HepG2 (cell line): Measurements from ENCODE around the gene AMELY. TPM values are rescaled to one million over a fixed set of nuclear protein-coding genes. Genes with fewer than 3 reads are reported as not detected.

Experiments
- BCL6 ChIP-seq: IDR thresholded peaks from 2 replicates; pipeline ENCODE4 v1.6.1; 2016; ENCODE audit warnings: missing genetic modification reagents, missing compliant biosample characterization
- GABPA ChIP-seq, 2 experiments: IDR thresholded peaks; 2 replicates each; pipeline ENCODE4 v1.6.1; 2011 to 2016; ENCODE audit warnings: low read depth in 2 of 2, low read length in 1 of 2, missing biosample characterization in 1 of 2, missing genetic modification characterization in 1 of 2
- GLMP ChIP-seq: sonication (generic); formaldehyde crosslinking; IDR thresholded peaks from 2 replicates; pipeline ENCODE4 v1.9.0; 2021; ENCODE audit warnings: missing genetic modification reagents, mild to moderate bottlenecking, borderline replicate concordance
- HNRNPL ChIP-seq: fragments of 200-400 bp; formaldehyde crosslinking; IDR thresholded peaks from 2 replicates; pipeline ENCODE4 v1.6.1; 2017; ENCODE audit warnings: mild to moderate bottlenecking, low read depth, low read length
- HNRNPLL ChIP-seq: fragments of 200-400 bp; formaldehyde crosslinking; IDR thresholded peaks from 2 replicates; pipeline ENCODE4 v1.6.1; 2017; ENCODE audit warnings: mild to moderate bottlenecking, low read depth, low read length; ENCODE audit not compliant: poor library complexity, severe bottlenecking
- IRF2 ChIP-seq: IDR thresholded peaks from 2 replicates; pipeline ENCODE4 v1.6.1; 2018; ENCODE audit warnings: missing genetic modification reagents, missing compliant biosample characterization
- MTA3 ChIP-seq: sonication (generic); formaldehyde crosslinking; IDR thresholded peaks from 2 replicates; pipeline ENCODE4 v1.4.0; 2020; ENCODE audit warnings: missing genetic modification reagents
- NR1H2 ChIP-seq: sonication (generic); formaldehyde crosslinking; IDR thresholded peaks from 2 replicates; pipeline ENCODE4 v1.8.1; 2022; ENCODE audit warnings: low read depth, missing genetic modification reagents, borderline replicate concordance
- SNAPC2 ChIP-seq: sonication (generic); formaldehyde crosslinking; IDR thresholded peaks from 2 replicates; pipeline ENCODE4 v1.8.1; 2022; ENCODE audit warnings: mild to moderate bottlenecking, missing genetic modification reagents
- TCF7 ChIP-seq: sonication (generic); IDR thresholded peaks from 2 replicates; pipeline ENCODE4 v1.6.1; 2016; ENCODE audit warnings: antibody characterized with exemption, low read depth
- TEAD2 ChIP-seq: sonication (generic); formaldehyde crosslinking; IDR thresholded peaks from 2 replicates; pipeline ENCODE4 v1.9.0; 2021; ENCODE audit warnings: missing genetic modification reagents
- THRA ChIP-seq: sonication (generic); formaldehyde crosslinking; IDR thresholded peaks from 2 replicates; pipeline ENCODE4 v1.4.0; 2020; ENCODE audit warnings: missing genetic modification reagents, borderline replicate concordance
- ZFP37 ChIP-seq: sonication (generic); formaldehyde crosslinking; IDR thresholded peaks from 2 replicates; pipeline ENCODE4 v1.4.0; 2020; ENCODE audit warnings: missing genetic modification reagents, borderline replicate concordance
- ZNF550 ChIP-seq: sonication (generic); formaldehyde crosslinking; IDR thresholded peaks from 2 replicates; pipeline ENCODE4 v1.4.0; 2020; ENCODE audit warnings: mild to moderate bottlenecking, missing genetic modification reagents, borderline replicate concordance
- ZNF570 ChIP-seq: sonication (generic); formaldehyde crosslinking; IDR thresholded peaks from 2 replicates; pipeline ENCODE4 v1.4.0; 2020; ENCODE audit warnings: mild to moderate bottlenecking, missing genetic modification reagents, borderline replicate concordance
- ZNF777 ChIP-seq: sonication (generic); formaldehyde crosslinking; IDR thresholded peaks from 2 replicates; pipeline ENCODE4 v1.4.0; 2020; ENCODE audit warnings: missing genetic modification reagents
- polyA plus RNA-seq, 8 experiments: library from polyadenylated mRNA; depleted of rRNA in 3 of 8; stranded (reverse) in 7 of 8; unstranded in 1 of 8; fragments of >200 nt; fragmentation: Illumina TruSeq in 4 of 8; extraction: Trizol in 4 of 8; gene quantifications; 2 replicates each; pipeline versions ENCODE4 v1.2.1 to v1.2.3, GENCODE V29; 2011 to 2016; ENCODE audit warnings: low read depth in 4 of 8, missing spikeins in 1 of 8, mixed read lengths in 1 of 8; ENCODE audit not compliant: insufficient read depth in 1 of 8
- total RNA-seq, 5 experiments: library from RNA; depleted of rRNA; stranded (reverse); fragments of >200 nt; fragmentation: Illumina TruSeq; extraction: Trizol; gene quantifications; 2 replicates each; pipeline ENCODE4 v1.2.3, GENCODE V29; 2016; ENCODE audit warnings: low read depth in 1 of 5
- TF ChIP-seq, protein P1 (sequence below): sonication (generic); formaldehyde crosslinking; IDR thresholded peaks from 2 replicates; pipeline ENCODE4 v1.5.0; 2020; ENCODE audit warnings: missing genetic modification reagents
- TF ChIP-seq, protein P2 (sequence below): IDR thresholded peaks from 2 replicates; pipeline ENCODE4 v1.6.1; 2016; ENCODE audit warnings: missing compliant biosample characterization, missing genetic modification reagents, borderline replicate concordance
- TF ChIP-seq, protein P3 (sequence below): IDR thresholded peaks from 2 replicates; pipeline ENCODE4 v1.6.1; 2016
- TF ChIP-seq, protein P4 (sequence below): sonication (generic); formaldehyde crosslinking; IDR thresholded peaks from 2 replicates; pipeline ENCODE4 v1.5.0; 2020; ENCODE audit warnings: mild to moderate bottlenecking, missing genetic modification reagents, borderline replicate concordance

Gene AMELY
- total and polyA plus RNA-seq, 2 of the 13 experiments (the other 11 are each of a cell fraction or from before 2014, with no cell fraction given), result not detected

DNA sequence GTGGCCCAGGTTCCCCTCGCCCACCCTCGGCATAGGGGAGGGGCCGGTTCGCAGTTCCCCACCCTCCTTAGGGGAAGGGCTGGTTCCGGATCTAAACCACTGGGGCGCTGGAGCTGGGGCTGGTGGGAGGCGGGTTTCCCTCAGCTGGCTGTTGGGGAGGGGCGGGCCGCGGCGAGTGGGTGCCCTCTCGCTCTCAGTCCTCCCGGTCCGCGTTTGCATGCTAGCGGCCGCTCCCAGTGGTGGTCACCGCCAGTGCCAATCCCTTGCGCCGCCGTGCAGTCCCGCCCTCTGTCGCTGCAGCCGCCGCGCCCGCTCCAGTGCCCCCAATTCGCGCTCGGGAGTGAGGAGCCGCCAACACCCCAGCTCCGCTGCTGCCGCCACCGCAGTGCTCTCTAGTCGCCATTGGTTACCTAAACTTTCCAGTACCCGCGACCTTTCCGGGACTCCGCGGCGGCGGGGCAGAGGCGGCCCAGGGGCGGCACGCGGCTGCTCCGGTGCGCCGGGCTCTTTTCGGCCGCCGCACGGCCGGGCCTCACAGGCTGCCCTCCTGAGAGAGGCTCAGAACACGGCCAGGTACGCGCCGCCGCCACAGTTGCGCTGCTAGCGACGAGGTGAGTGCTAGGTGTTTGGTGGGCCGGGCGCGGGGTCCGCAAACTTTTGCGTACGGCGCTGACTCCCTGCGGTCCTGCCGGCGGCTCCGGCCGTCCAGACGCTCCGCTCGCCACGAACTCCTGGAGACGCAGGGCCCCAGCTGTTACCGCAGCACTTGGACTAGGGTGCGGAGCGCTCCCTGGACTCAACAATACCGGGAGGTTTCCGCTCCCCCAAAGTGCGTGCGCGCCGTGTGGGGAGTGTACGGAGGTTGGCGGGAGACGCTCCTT, 940 bp downstream of the AMELY start, which contains the start of gene TBL1Y (continued):
- no peak for TF ChIP-seq THRA (CRISPR knock-in tag)
- TF ChIP-seq GABPA (IDR thresholded peaks at IDR 0.05; ENCODE audit: low read depth, low read length), result no peak
- no peak for TF ChIP-seq GABPA (CRISPR knock-in tag; IDR thresholded peaks at IDR 0.05; ENCODE audit: low read depth)
- TF ChIP-seq, protein P1, sequence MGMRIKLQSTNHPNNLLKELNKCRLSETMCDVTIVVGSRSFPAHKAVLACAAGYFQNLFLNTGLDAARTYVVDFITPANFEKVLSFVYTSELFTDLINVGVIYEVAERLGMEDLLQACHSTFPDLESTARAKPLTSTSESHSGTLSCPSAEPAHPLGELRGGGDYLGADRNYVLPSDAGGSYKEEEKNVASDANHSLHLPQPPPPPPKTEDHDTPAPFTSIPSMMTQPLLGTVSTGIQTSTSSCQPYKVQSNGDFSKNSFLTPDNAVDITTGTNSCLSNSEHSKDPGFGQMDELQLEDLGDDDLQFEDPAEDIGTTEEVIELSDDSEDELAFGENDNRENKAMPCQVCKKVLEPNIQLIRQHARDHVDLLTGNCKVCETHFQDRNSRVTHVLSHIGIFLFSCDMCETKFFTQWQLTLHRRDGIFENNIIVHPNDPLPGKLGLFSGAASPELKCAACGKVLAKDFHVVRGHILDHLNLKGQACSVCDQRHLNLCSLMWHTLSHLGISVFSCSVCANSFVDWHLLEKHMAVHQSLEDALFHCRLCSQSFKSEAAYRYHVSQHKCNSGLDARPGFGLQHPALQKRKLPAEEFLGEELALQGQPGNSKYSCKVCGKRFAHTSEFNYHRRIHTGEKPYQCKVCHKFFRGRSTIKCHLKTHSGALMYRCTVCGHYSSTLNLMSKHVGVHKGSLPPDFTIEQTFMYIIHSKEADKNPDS (CRISPR knock-in tag), result no peak
- TF ChIP-seq ZNF550, result no peak
- peak; percentile 25; the same call in 1 of the 2 replicates for TF ChIP-seq ZNF777
- TF ChIP-seq BCL6 (CRISPR knock-in tag), result no peak
- TF ChIP-seq, protein P2, sequence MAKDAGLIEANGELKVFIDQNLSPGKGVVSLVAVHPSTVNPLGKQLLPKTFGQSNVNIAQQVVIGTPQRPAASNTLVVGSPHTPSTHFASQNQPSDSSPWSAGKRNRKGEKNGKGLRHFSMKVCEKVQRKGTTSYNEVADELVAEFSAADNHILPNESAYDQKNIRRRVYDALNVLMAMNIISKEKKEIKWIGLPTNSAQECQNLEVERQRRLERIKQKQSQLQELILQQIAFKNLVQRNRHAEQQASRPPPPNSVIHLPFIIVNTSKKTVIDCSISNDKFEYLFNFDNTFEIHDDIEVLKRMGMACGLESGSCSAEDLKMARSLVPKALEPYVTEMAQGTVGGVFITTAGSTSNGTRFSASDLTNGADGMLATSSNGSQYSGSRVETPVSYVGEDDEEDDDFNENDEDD (CRISPR knock-in tag), result peak; percentile 32; the same call in 1 of the 2 replicates
- no peak for TF ChIP-seq MTA3 (CRISPR knock-in tag)
- no peak for TF ChIP-seq TCF7
- TF ChIP-seq HNRNPLL, result peak; percentile 91
- TF ChIP-seq HNRNPL, result peak; percentile 40; the same call in 1 of the 2 replicates
- TF ChIP-seq SNAPC2 (CRISPR knock-in tag), result no peak
- TF ChIP-seq NR1H2 (CRISPR knock-in tag), result no peak
- no peak for TF ChIP-seq ZNF570
- no peak for TF ChIP-seq ZFP37 (CRISPR knock-in tag)
- no peak for TF ChIP-seq TEAD2 (CRISPR knock-in tag)
- TF ChIP-seq, protein P3, sequence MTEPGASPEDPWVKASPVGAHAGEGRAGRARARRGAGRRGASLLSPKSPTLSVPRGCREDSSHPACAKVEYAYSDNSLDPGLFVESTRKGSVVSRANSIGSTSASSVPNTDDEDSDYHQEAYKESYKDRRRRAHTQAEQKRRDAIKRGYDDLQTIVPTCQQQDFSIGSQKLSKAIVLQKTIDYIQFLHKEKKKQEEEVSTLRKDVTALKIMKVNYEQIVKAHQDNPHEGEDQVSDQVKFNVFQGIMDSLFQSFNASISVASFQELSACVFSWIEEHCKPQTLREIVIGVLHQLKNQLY (CRISPR knock-in tag), result no peak
- TF ChIP-seq IRF2 (CRISPR knock-in tag), result no peak
- TF ChIP-seq GLMP (CRISPR knock-in tag), result no peak
- TF ChIP-seq, protein P4, sequence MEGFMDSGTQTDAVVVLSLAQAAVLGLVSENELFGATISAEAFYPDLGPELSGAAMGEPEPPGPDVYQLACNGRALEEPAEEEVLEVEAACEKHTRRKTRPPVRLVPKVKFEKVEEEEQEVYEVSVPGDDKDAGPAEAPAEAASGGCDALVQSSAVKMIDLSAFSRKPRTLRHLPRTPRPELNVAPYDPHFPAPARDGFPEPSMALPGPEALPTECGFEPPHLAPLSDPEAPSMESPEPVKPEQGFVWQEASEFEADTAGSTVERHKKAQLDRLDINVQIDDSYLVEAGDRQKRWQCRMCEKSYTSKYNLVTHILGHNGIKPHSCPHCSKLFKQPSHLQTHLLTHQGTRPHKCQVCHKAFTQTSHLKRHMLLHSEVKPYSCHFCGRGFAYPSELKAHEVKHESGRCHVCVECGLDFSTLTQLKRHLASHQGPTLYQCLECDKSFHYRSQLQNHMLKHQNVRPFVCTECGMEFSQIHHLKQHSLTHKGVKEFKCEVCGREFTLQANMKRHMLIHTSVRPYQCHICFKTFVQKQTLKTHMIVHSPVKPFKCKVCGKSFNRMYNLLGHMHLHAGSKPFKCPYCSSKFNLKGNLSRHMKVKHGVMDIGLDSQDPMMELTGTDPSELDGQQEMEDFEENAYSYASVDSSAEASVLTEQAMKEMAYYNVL, result no peak
